Measurements from ENCODE around the gene GOLGA1.

DNA sequence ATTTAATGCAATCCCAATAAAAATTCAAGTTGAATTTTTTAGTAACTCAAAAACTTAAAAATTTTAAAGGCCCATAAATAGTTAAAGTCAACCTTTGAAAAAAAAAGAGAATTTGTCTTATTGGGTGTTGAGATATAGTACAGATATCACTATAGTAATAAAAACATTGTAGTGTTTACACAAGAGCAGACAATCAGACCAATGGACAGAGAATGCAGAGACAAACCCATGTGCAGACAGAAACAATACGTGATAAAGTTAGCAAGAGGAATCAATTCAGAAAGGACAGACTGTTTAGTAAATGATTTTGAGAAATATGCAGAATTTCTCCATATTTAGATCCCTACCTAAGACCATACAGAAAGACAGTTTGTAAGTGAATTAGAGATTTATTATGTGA lies 33.9 kb downstream of the GOLGA1 start:
- no peak for TF ChIP-seq TAF1 (IDR thresholded peaks at IDR 0.05; ENCODE audit: borderline replicate concordance, low read depth, low read length)
- TF ChIP-seq POLR2AphosphoS5 (IDR thresholded peaks at IDR 0.05; ENCODE audit: low read depth, low read length) = no peak

Measured in GM12892 (cell line).